ENCODE results near the gene SKA1. TPM values are rescaled to one million over a fixed set of nuclear protein-coding genes. Genes with fewer than 3 reads are reported as not detected.

Gene SKA1
- total RNA-seq, 1 experiment from 2014 or later, result 18.1 TPM

GRCh38 chr18:50334546-50335152, 40.2 kb upstream of the SKA1 start:
- H3K27me3 Mint-ChIP-seq (ENCODE audit: low read depth), result peaks cover 5% of the 10 kb centered on the region; the same call in 1 of the 2 replicates
- H3K9me3 Mint-ChIP-seq, result peaks cover 16% of the 10 kb centered on the region
- H3K36me3 Mint-ChIP-seq, result peaks cover 4% of the 10 kb centered on the region; the same call in 1 of the 2 replicates
- H3K4me1 Mint-ChIP-seq, result no peaks in the 10 kb centered on the region
- ATAC-seq, result no peak
- ChIA-PET CTCF (no interaction called here), POLR2A (no interaction called here)
- TF ChIP-seq AFF4 (CRISPR knock-in tag; IDR thresholded peaks at IDR 0.05; ENCODE audit: borderline replicate concordance) (no peak), ZNF138 (CRISPR knock-in tag; conservative IDR thresholded peaks at IDR 0.05) (no peak), OVOL2 (CRISPR knock-in tag; IDR thresholded peaks at IDR 0.05; ENCODE audit: borderline replicate concordance) (no peak), ZNF671 (CRISPR knock-in tag; IDR thresholded peaks at IDR 0.05) (no peak), E2F5 (CRISPR knock-in tag; IDR thresholded peaks at IDR 0.05) (no peak), ATF1 (CRISPR knock-in tag; IDR thresholded peaks at IDR 0.05) (no peak), KAT7 (CRISPR knock-in tag; IDR thresholded peaks at IDR 0.05; ENCODE audit: borderline replicate concordance) (no peak), PRDM15 (CRISPR knock-in tag; IDR thresholded peaks at IDR 0.05) (no peak), ZNF425 (CRISPR knock-in tag; conservative IDR thresholded peaks at IDR 0.05) (no peak), SOX15 (CRISPR knock-in tag; IDR thresholded peaks at IDR 0.05) (no peak), FOXK1 (CRISPR knock-in tag; IDR thresholded peaks at IDR 0.05) (no peak), ATF2 (CRISPR knock-in tag; IDR thresholded peaks at IDR 0.05; ENCODE audit: borderline replicate concordance, low read depth) (no peak), FOXP4 (CRISPR knock-in tag; IDR thresholded peaks at IDR 0.05) (no peak), NR3C1 (CRISPR knock-in tag; conservative IDR thresholded peaks at IDR 0.05; ENCODE audit: low read depth) (no peak), ZNF121 (CRISPR knock-in tag; IDR thresholded peaks at IDR 0.05) (no peak), SMAD4 (CRISPR knock-in tag; IDR thresholded peaks at IDR 0.05) (no peak), CREM (CRISPR knock-in tag; IDR thresholded peaks at IDR 0.05) (no peak), NFYB (CRISPR knock-in tag; conservative IDR thresholded peaks at IDR 0.05; ENCODE audit: low read depth) (no peak)
- H3K27ac Mint-ChIP-seq, result no peak overlapping the region
- no peak overlapping the region for H3K4me3 Mint-ChIP-seq
- no peak for DNase-seq (ENCODE audit: low spot score)

All from WTC11 (cell line).